NCI-H2196 (cell line): ENCODE measurements around the gene USPL1.

ENCODE experiments used
- DNase-seq: peaks from one replicate; lab custom pipeline; 2025; ENCODE audit not compliant: unreplicated experiment; lab: John Stamatoyannopoulos, UW

USPL1 gene

DNA sequence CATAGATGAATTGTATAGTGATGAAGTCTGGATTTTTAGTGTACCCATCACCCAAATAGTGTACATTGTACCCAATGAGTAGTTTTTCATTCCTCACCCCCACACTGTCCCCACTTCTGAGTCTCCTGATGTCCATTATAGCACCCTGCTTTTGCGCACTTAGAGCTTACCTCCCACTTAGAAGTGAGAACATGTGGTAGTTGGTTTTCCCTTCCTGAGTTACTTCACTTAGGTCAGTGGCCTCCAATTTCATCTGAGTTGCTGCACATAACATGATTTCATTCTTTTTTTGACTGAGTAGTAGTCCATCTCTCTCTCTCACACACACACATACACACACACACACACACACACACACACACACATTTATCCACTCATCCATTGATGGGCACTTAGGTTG lies 74.4 kb downstream of the USPL1 start:
- DNase-seq, result no peak

DNA sequence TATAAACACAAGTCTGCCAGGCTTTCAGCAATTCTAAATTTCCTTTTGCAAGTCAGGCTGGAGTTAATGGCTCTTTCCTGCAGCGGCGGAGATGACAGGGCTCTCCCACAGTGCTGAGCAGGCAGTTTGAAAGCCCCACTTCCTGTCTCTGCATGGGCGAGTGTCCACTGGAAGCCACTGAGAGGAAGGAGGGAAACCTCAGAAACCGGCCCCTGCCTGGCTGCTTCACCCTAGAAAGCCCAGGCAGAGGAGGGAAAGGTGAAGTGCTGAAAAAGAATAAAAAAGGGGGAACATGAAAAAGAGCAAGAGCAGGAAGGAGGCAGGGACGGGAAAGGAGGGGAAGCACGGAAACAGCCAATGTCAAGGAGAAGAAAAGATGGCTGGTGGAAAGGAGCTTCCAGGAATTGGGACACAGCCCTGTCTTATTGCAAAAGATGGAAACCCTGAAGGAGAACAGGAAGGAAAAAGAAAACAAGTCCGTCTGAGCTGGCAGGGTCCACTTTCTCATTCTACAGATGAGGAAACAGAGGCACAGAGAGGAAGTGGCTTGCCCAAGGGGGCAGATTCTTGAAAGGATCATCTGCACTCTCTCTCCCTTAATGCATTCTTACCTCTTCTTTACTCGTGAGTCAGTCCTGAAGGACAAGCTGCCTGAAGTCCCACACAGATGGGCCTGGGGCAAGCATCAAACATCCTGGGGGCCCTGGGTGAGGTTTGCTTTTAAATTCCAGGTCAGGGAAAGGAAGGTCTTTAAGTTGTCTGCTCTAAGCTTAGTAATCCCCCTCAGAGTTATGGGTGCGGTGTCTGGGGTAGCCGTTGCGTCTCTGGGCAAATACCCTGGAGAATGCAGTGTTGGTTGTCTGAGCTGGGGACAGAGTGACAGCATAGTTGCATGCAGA lies 78.8 kb downstream of the USPL1 start:
- no peak for DNase-seq

DNA sequence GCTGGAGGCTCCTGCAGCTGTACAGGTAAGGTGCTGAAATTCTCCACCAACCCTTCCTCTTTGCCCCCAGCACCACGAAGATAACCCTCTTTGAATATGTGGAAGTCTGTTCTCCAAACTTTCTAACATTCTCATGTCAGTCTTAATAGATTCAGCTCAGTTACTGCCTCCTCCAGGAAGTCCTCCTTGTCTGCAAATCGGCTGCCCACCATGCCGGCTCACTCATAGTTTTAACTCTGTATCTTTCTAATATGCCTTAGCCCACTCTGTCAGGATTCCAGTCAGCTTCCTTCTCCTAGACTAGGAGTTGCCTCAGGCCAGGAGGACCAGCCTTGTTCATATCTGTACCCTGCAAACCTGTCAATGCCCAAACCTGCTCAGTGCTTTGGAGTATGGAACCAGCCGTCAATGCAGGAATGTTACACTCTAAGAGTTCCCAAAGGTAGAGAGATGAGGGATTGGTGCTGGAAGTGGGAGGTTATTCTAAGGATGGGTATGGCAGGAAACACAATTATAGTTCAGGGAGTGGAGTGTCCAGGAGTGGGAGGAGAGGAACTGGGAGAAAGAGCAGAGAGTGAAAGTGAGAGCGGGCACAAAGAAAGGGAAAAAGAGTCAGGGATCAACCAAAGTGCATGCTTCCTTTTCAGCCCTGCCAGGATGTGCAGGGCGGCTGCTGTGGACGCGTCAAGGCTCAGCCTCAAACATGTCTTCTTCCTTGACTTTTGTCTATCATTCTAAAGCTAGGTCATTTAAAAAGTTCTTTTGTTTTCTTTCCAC lies 79.6 kb downstream of the USPL1 start:
- DNase-seq, result no peak

DNA sequence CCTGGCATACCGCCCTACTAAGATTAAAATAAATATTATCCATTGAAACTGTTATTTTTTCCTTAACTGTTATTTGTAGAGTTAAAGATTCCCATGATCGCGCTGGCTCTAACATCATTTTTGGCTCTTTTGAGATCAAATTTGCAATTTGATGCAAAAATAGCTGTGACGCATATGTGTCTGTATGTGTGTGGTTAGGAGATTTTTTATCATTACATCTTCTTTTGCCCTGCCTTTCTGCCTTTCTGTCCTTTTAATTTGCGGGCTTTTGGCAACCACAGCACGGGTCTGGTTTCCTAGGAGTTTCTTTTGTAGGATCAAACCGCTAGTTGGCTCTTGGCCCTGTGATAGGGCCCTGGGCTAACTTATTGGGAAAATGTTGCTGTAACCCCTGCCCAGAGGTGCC lies 80.3 kb downstream of the USPL1 start:
- no peak for DNase-seq

DNA sequence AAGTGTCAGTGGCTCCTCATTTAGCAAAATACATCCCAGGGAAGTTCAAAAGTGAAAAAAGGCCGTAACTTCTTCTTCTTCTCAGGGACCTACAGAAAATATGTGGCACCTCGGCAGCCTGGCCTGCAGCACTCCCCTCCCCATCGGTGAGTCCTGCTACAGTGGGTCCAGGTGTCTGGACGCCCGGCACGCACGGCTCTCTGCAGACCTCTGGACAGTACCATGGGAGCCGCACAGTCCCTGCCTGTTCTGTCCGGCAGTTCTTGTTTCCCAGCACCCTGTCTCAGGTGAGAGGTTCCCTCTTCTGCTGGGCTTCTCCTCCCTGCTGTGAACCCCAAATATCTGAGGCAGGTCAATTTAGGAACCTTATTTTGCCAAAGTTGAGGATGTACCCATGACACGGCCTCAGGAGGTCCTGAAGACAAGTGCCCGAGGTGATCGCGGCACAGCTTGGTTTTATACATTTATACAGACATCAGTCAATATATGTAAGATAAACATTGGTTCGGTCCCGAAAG lies 80.8 kb downstream of the USPL1 start:
- no peak for DNase-seq

DNA sequence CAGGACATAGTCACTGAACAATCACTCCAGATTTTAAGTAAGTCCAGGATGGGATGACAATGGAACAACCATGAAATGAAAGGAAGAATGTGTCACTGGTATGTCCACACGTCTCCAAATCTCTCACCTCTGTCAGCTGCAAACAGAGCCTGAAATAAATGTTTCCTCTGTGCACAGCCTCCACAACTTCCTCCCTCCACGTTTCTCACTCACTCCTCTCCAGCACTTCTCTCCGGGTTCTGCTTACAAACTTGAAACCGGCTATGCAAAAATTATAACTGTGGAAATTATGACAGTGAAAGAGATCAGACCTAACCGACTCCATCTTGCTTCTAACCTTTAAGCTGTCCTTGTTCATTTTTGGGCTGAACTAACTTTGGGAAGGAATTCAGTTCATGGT lies 82.6 kb downstream of the USPL1 start:
- DNase-seq, result no peak

DNA sequence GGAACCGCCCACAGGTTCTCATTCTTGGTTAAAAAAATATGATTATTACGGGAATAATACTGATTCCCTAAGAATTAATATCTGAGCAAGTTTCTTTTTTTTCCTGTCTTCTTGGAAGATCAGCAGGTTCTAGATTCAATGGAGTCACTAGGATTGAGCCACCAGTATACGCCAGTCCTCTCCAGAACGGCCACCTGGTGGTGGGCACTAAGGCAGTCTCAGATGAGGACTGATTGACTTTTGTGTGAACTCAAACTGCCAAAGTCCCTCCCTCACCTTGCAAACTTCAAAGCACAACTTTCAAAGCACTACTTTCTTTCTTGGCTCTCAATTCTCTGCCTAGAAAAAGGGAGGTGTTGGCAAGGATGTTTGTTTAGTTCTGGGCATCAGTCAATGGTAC lies 84.3 kb downstream of the USPL1 start:
- DNase-seq, result no peak

DNA sequence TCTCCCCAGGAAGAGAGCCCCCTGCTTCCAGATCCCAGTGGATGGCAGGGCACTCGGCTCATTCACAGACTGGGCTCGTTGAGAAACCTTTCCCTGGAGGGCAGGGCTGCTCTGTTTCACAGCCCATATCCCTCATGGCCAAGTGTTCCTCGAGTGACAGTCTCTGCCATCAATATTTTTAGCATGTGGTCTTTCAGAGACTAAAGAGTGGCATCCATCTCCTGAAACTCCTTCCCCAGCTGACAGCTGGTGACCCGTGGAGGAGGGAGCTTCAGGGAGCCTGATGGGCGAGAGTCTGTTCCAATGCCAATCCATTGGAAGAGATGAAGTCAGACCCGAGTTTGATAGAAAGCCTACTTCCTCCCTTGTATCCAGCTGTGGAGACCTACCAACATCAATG lies 86.9 kb downstream of the USPL1 start:
- no peak for DNase-seq

DNA sequence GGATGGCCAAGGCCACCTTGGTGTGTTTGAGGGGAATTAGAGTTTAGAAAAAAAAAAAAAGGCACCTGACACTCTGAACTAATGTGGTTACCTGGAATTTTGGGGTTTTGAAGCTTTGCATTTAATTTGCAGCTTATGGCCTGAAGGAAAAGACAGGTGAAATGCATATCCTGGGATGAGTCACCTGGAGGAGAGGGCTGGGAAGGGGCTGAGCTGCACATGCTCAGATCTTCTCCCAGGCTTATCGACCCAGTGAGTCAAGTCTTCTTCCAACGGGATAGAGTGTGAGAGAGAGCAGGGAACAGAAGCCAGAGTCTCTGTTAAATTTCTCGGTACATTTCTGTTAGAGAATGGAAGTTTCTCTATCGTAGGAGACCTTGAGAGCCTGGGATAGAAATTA lies 88.0 kb downstream of the USPL1 start:
- DNase-seq, result no peak

DNA sequence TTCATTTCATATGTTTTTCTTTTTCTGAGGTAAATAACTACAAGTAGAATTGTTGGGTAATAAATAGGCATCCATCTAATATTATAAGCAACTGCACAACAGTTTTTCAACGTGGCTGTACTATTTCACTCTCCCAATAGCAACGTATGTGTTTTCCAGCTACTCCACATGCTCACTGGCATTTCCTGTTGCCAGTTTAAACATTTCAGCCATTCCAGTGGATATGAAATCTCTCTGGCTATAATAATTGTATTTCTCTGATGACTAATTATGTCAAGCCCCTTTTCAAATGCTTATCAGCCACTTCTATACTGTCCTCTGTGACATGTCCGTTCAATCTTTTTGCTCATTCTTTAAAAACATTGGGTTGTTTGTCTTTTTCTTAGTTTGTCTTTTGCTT lies 90.8 kb downstream of the USPL1 start:
- no peak for DNase-seq
